Endodermal cell (in vitro differentiated cells): Measurements from ENCODE around the gene CTCFL. TPM values are rescaled to one million over a fixed set of nuclear protein-coding genes. Genes with fewer than 3 reads are reported as not detected.

ENCODE experiments used
- DNase-seq: peaks from one replicate; pipeline ENCODE4 v3.0.0-alpha.2; 2017
- H3K27ac ChIP-seq: 2 replicates; pipeline ENCODE4 v1.5.1; 2013; ENCODE audit warnings: mild to moderate bottlenecking, low read depth, low read length, moderate library complexity
- H3K27me3 ChIP-seq: 2 replicates; pipeline ENCODE4 v1.6.1; 2013; ENCODE audit warnings: mild to moderate bottlenecking, low read length, moderate library complexity; ENCODE audit not compliant: insufficient read depth, control insufficient read depth, poor library complexity, severe bottlenecking
- H3K36me3 ChIP-seq: 2 replicates; pipeline ENCODE4 v1.7.0; 2013; ENCODE audit warnings: mild to moderate bottlenecking, low read length, moderate library complexity; ENCODE audit not compliant: control insufficient read depth, insufficient read depth
- H3K4me1 ChIP-seq: one replicate; pipeline ENCODE4 v1.7.0; 2013; ENCODE audit warnings: low read length; ENCODE audit not compliant: control insufficient read depth, insufficient read depth
- H3K4me3 ChIP-seq: 2 replicates; pipeline ENCODE4 v1.5.1; 2013; ENCODE audit warnings: mild to moderate bottlenecking, low read length, moderate library complexity
- H3K9ac ChIP-seq: 2 replicates; pipeline ENCODE4 v1.6.1; 2013; ENCODE audit warnings: mild to moderate bottlenecking, low read length, moderate library complexity; ENCODE audit not compliant: poor library complexity, severe bottlenecking; ENCODE audit errors: extremely low read depth
- H3K9me3 ChIP-seq: 2 replicates; pipeline ENCODE4 v1.6.1; 2013; ENCODE audit warnings: mild to moderate bottlenecking, low read length, moderate library complexity; ENCODE audit not compliant: control insufficient read depth
- H3K27ac Mint-ChIP-seq: 2 replicates; pipeline ENCODE4 v1.8.0; 2020; ENCODE audit warnings: mixed read lengths
- H3K27me3 Mint-ChIP-seq: 2 replicates; pipeline ENCODE4 v1.8.0; 2021; ENCODE audit warnings: mild to moderate bottlenecking, mixed read lengths; ENCODE audit not compliant: insufficient read depth
- H3K36me3 Mint-ChIP-seq: 2 replicates; pipeline ENCODE4 v1.8.0; 2020; ENCODE audit warnings: low read depth, mixed read lengths
- H3K4me1 Mint-ChIP-seq: 2 replicates; pipeline ENCODE4 v1.8.0; 2020; ENCODE audit warnings: mixed read lengths
- H3K4me3 Mint-ChIP-seq: 2 replicates; pipeline ENCODE4 v1.8.0; 2020; ENCODE audit warnings: mild to moderate bottlenecking, moderate library complexity, mixed read lengths
- H3K9me3 Mint-ChIP-seq: 2 replicates; pipeline ENCODE4 v1.8.0; 2020; ENCODE audit warnings: mild to moderate bottlenecking, mixed read lengths
- WGBS, 2 experiments: methylation state at CpG; one replicate each; pipeline versions ENCODE4 v1.1.5 to v1.1.7; 2013; ENCODE audit warnings: missing lambda C conversion rate in 2 of 2, mixed read lengths in 1 of 2; ENCODE audit not compliant: insufficient coverage in 1 of 2, insufficient read length in 1 of 2; 5-methylcytosine and 5-hydroxymethylcytosine counted together
- total RNA-seq, 2 donors: library from RNA; stranded (reverse); fragmentation: NEBNext Ultra II Directional in 1 of 2; extraction: Animal tissue kit (Norgen Biotek cat#: 25700) in 1 of 2; gene quantifications; 2 replicates in 1 of 2; 3 replicates in 1 of 2; pipeline ENCODE4 v1.2.1, GENCODE V29; 2021
- TF ChIP-seq, protein P1 (sequence below): fragments of 200-600 bp; sonication (generic); conservative IDR thresholded peaks from 2 replicates; pipeline ENCODE4 v1.5.0; 2021; ENCODE audit warnings: antibody characterized with exemption, mild to moderate bottlenecking

CTCFL gene
- total RNA-seq, 2 donors from 2014 or later: 0.33 to 1.4 TPM

DNA sequence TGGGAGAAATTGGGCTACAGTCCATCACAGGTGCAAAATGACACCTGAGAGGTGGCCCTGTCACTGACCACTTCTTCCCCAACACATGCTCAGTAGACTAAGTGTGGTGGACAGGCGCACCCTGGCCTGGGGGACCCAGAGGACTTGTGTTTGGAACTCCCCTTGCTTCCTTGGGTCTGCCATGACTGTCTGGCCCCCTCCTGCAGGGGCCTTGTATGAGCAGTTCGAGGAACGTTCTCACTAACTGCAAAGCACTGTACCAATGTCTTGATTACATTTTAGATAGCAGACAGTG is 32.0 kb upstream of the CTCFL start:
- no peaks in the 10 kb centered on the region for H3K9me3 Mint-ChIP-seq
- WGBS, 2 experiments: 84 to 96% methylated on average over 2 to 3 of the region's 3 CpGs
- DNase-seq: no peak
- H3K36me3 Mint-ChIP-seq: no peaks in the 10 kb centered on the region
- H3K27ac Mint-ChIP-seq: no peak overlapping the region
- H3K27me3 Mint-ChIP-seq: no peaks in the 10 kb centered on the region
- Histone ChIP-seq H3K9ac (no peak overlapping the region), H3K4me3 (no peak overlapping the region), H3K27me3 (no peaks in the 10 kb centered on the region), H3K4me1 (no peaks in the 10 kb centered on the region), H3K36me3 (no peaks in the 10 kb centered on the region), H3K9me3 (no peaks in the 10 kb centered on the region), H3K27ac (no peak overlapping the region)
- TF ChIP-seq, protein P1, sequence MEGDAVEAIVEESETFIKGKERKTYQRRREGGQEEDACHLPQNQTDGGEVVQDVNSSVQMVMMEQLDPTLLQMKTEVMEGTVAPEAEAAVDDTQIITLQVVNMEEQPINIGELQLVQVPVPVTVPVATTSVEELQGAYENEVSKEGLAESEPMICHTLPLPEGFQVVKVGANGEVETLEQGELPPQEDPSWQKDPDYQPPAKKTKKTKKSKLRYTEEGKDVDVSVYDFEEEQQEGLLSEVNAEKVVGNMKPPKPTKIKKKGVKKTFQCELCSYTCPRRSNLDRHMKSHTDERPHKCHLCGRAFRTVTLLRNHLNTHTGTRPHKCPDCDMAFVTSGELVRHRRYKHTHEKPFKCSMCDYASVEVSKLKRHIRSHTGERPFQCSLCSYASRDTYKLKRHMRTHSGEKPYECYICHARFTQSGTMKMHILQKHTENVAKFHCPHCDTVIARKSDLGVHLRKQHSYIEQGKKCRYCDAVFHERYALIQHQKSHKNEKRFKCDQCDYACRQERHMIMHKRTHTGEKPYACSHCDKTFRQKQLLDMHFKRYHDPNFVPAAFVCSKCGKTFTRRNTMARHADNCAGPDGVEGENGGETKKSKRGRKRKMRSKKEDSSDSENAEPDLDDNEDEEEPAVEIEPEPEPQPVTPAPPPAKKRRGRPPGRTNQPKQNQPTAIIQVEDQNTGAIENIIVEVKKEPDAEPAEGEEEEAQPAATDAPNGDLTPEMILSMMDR: no peak
- no peaks in the 10 kb centered on the region for H3K4me1 Mint-ChIP-seq
- no peak overlapping the region for H3K4me3 Mint-ChIP-seq

DNA sequence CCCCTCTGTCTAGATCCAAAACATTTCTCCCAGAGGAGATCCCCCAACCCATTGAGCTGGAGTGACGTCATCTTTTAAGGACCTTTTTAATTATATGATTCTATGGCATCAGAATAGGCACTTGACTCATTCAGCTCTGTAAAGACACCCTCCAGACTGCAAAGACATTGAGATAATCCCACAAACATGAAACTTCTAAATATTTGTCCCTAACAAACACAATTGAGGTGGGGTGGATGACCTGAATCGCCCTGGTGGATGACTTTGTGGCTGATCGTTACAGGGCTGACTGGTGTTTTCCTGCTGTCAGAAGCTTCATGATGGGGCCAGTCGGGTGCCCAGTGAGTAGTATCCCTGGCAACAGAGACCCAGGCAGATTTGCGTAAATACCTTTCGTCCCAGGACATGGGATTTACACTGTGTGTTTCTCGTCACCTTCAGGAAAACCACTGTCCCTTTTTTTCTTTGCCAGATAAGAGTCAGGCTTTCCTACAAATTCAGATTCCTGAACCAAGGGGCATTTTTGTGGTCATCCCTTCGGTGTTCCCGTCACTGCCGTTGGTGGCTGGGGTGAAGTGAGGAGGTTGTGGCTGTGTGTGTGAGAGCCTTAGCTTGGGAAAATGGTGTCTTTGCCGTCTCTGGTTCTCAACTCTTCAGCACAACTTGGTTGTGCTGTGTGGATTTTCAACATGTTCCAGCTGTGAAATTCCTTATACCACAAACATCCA is 30.7 kb upstream of the CTCFL start:
- Mint-ChIP-seq H3K27ac (no peak overlapping the region), H3K36me3 (no peaks in the 10 kb centered on the region), H3K9me3 (no peaks in the 10 kb centered on the region), H3K4me3 (no peak overlapping the region), H3K27me3 (no peaks in the 10 kb centered on the region), H3K4me1 (no peaks in the 10 kb centered on the region)
- H3K4me1 ChIP-seq: no peaks in the 10 kb centered on the region
- H3K9me3 ChIP-seq: no peaks in the 10 kb centered on the region
- H3K27me3 ChIP-seq: no peaks in the 10 kb centered on the region
- TF ChIP-seq, protein P1: no peak
- H3K27ac ChIP-seq: no peak overlapping the region
- no peak overlapping the region for H3K9ac ChIP-seq
- no peak overlapping the region for H3K4me3 ChIP-seq
- H3K36me3 ChIP-seq: no peaks in the 10 kb centered on the region
- no peak for DNase-seq
- 91 to 94% methylated on average over 7 to 11 of the region's 11 CpGs for WGBS, 2 experiments

DNA sequence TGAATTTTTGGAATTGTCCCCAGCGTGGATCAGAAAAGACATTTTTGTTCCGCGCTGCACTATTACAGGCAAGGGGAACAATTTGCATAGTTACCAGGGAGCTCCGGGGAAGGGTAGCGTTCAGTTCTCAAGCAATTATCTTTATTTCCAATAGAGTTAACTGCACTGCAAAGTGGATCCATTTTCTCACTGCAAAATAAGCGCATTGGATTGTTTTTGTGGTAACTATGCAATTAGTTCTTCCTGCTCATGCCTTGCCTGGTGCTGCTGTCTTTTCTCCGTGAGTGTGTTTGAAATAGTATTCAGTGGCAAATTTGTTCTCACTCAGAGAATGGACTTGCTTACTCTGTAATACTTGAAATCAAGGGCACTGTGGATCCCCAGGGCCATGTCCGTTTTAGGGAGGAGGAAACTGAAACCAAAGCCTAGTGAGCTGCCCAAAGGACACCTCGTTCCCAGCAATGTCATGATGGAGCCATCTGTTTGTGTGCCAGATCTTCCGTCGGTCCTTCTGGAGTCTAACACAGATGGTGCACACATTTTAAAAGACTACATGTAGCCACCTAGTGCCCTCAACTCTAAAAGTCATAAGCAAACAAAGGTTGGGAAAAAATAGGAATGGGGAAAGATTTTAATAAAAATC is 28.6 kb upstream of the CTCFL start:
- Mint-ChIP-seq H3K27me3 (no peaks in the 10 kb centered on the region), H3K4me1 (no peaks in the 10 kb centered on the region)
- WGBS, 2 experiments: 92 to 98% methylated on average over 8 to 11 of the region's 11 CpGs

More for the DNA sequence above, 28.6 kb upstream of the CTCFL start:
- no peak overlapping the region for H3K4me3 Mint-ChIP-seq
- H3K4me3 ChIP-seq: no peak overlapping the region
- H3K27ac ChIP-seq: no peak overlapping the region
- no peaks in the 10 kb centered on the region for H3K9me3 ChIP-seq
- H3K36me3 ChIP-seq: no peaks in the 10 kb centered on the region
- no peaks in the 10 kb centered on the region for H3K27me3 ChIP-seq
- DNase-seq: no peak
- TF ChIP-seq, protein P1: no peak
- H3K27ac Mint-ChIP-seq: no peak overlapping the region
- H3K9me3 Mint-ChIP-seq: no peaks in the 10 kb centered on the region
- no peaks in the 10 kb centered on the region for H3K36me3 Mint-ChIP-seq
- no peak overlapping the region for H3K9ac ChIP-seq
- no peaks in the 10 kb centered on the region for H3K4me1 ChIP-seq
